ENCODE measurements around the gene ATP2B3.

Gene ATP2B3

DNA sequence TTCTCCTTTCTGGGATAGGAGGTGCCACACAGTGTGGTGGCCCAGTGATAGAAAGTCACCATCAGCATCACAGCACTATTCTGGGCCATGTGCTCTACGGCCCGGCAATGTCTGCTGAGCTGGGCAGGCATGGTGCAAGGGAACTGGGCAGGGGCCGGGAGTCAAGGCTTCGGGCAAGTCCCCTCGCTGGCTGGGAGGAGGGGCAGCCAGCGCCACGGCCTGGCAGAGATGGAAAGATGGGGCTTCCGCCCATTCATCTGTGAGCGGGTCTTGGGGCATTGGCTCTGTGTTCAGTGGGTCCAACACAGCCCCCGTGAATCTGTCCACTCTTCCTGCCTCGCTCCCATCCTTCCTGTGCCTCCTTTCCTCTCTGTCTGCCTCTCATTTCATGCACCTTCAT lies 7.1 kb upstream of the ATP2B3 start:
- Histone ChIP-seq H3K9me2 (replicated peaks; ENCODE audit: insufficient read depth, low read length) (no peaks in the 10 kb centered on the region), H3K79me2 (ENCODE audit: low read length) (no peaks in the 10 kb centered on the region), H3K4me1 (ENCODE audit: low read length) (no peaks in the 10 kb centered on the region), H3K36me3 (replicated peaks; ENCODE audit: insufficient read depth, low read length) (no peaks in the 10 kb centered on the region), H3K27me3 (replicated peaks; ENCODE audit: insufficient read depth, low read length) (peaks cover 12% of the 10 kb centered on the region), H3F3A (ENCODE audit: insufficient read depth, low read length) (no peaks in the 10 kb centered on the region), H2AFZ (ENCODE audit: low read length) (no peak overlapping the region), H3K4me2 (ENCODE audit: low read depth, low read length) (no peak overlapping the region), H3K9ac (ENCODE audit: low read length) (no peak overlapping the region), H3K27ac (ENCODE audit: low read length) (no peak overlapping the region), H3K4me3 (ENCODE audit: low read length) (no peak overlapping the region), H3K9me3 (replicated peaks; ENCODE audit: insufficient read depth, low read length) (no peaks in the 10 kb centered on the region), H4K20me1 (ENCODE audit: insufficient read depth, low read length) (no peaks in the 10 kb centered on the region)
- TF ChIP-seq EZH2phosphoT487 (IDR thresholded peaks at IDR 0.05; ENCODE audit: low read length): no peak
- TF ChIP-seq, protein P1, sequence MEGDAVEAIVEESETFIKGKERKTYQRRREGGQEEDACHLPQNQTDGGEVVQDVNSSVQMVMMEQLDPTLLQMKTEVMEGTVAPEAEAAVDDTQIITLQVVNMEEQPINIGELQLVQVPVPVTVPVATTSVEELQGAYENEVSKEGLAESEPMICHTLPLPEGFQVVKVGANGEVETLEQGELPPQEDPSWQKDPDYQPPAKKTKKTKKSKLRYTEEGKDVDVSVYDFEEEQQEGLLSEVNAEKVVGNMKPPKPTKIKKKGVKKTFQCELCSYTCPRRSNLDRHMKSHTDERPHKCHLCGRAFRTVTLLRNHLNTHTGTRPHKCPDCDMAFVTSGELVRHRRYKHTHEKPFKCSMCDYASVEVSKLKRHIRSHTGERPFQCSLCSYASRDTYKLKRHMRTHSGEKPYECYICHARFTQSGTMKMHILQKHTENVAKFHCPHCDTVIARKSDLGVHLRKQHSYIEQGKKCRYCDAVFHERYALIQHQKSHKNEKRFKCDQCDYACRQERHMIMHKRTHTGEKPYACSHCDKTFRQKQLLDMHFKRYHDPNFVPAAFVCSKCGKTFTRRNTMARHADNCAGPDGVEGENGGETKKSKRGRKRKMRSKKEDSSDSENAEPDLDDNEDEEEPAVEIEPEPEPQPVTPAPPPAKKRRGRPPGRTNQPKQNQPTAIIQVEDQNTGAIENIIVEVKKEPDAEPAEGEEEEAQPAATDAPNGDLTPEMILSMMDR (IDR thresholded peaks at IDR 0.05; ENCODE audit: low read length): no peak
- no peak for TF ChIP-seq EZH2 (optimal IDR thresholded peaks at IDR 0.05; ENCODE audit: low read depth, low read length)
- no peak for DNase-seq

DNA sequence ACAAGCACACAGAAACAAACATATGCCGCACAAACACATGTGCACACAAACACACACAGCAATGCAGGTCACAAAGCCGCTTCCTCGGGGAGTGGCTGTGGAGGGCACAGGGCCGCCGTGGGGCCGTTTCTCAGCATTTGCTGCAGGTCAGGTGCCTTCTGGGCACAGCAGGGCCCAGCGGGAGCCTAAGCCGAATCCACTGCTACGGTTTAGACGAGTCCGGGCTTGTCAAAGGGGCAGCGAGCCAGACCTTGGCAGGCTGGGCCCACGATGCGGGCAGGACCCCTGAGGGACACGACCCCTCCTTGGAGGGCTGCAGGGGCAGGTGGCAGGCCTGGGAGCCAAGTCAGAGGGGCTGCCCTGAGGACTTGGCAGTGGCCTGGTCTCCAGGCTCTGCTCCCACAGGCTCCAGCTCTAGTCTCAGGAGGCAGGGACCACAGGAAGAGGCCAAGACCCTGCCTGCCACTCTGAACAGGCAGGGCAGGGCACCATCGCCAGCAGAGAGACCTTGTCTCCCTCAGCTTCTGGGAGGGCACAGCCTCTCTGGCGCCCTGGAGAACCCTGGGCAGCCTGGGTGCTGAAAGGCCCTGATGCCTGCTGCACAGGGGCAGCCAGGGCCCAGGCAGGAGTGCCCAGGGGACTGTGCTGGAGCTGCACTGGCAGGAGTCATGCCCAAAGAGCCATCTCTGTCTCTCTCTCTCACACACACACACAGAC lies 5.5 kb upstream of the ATP2B3 start:
- no peak for DNase-seq
- H2AFZ ChIP-seq (ENCODE audit: low read length): no peak overlapping the region

DNA sequence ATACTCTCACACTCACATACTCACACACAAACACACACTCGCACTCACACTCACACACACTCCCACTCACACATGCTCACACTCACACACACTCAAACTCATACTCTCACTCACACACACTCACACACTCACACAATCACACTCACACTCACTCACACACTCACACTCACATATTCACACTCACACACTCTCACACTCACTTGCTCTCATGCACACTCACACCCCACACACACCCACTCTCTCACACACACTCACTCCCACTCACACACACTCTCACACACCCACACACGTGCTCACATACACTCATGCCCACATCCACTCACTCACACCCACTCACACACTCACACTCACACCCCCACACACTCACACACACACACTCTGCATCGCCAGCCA lies 4.9 kb upstream of the ATP2B3 start:
- Histone ChIP-seq H3K4me1 (ENCODE audit: low read length) (no peaks in the 10 kb centered on the region), H3K27ac (ENCODE audit: low read length) (no peak overlapping the region)
- TF ChIP-seq, protein P1 (IDR thresholded peaks at IDR 0.05; ENCODE audit: low read length): no peak

More for the DNA sequence above, 5.5 kb upstream of the ATP2B3 start:
- H3K9me2 ChIP-seq (replicated peaks; ENCODE audit: insufficient read depth, low read length): no peaks in the 10 kb centered on the region
- H3K4me3 ChIP-seq (ENCODE audit: low read length): no peak overlapping the region
- H3K27ac ChIP-seq (ENCODE audit: low read length): no peak overlapping the region
- no peaks in the 10 kb centered on the region for H3K9me3 ChIP-seq (replicated peaks; ENCODE audit: insufficient read depth, low read length)
- H3K4me1 ChIP-seq (ENCODE audit: low read length): no peaks in the 10 kb centered on the region
- H3K36me3 ChIP-seq (replicated peaks; ENCODE audit: insufficient read depth, low read length): no peaks in the 10 kb centered on the region
- no peak overlapping the region for H3K9ac ChIP-seq (ENCODE audit: low read length)
- no peaks in the 10 kb centered on the region for H3K79me2 ChIP-seq (ENCODE audit: low read length)
- no peak for TF ChIP-seq EZH2 (optimal IDR thresholded peaks at IDR 0.05; ENCODE audit: low read depth, low read length)
- TF ChIP-seq EZH2phosphoT487 (IDR thresholded peaks at IDR 0.05; ENCODE audit: low read length): no peak
- no peak overlapping the region for H3K4me2 ChIP-seq (ENCODE audit: low read depth, low read length)
- H3F3A ChIP-seq (ENCODE audit: insufficient read depth, low read length): no peaks in the 10 kb centered on the region
- peaks cover 12% of the 10 kb centered on the region for H3K27me3 ChIP-seq (replicated peaks; ENCODE audit: insufficient read depth, low read length)
- H4K20me1 ChIP-seq (ENCODE audit: insufficient read depth, low read length): no peaks in the 10 kb centered on the region

DNA sequence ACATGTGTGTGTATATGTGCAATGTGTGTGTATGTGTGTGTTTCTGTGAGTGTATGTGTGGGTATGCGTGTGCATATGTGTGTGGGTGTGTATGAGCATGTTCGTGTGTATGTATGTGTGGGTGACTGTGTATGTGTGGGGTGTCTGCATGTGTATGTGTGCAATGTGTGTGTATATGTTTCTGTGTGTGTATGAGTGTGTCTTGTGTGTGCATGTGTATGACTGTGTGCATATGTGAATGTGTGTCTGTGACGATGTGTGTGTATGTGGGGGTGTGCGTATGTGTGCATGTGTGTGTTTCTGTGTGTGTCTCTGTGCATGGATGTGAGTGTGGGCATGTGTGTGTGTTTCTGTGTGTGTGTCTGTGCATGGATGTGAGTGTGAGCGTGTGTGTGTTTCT lies 4.2 kb upstream of the ATP2B3 start:
- H3K36me3 ChIP-seq (replicated peaks; ENCODE audit: insufficient read depth, low read length): no peaks in the 10 kb centered on the region
- H3K27me3 ChIP-seq (replicated peaks; ENCODE audit: insufficient read depth, low read length): peaks cover 13% of the 10 kb centered on the region
- no peaks in the 10 kb centered on the region for H3K4me1 ChIP-seq (ENCODE audit: low read length)
- H3K27ac ChIP-seq (ENCODE audit: low read length): no peak overlapping the region
- no peaks in the 10 kb centered on the region for H3K79me2 ChIP-seq (ENCODE audit: low read length)
- no peak overlapping the region for H3K4me2 ChIP-seq (ENCODE audit: low read depth, low read length)
- H3F3A ChIP-seq (ENCODE audit: insufficient read depth, low read length): no peaks in the 10 kb centered on the region
- no peak overlapping the region for H3K4me3 ChIP-seq (ENCODE audit: low read length)
- H4K20me1 ChIP-seq (ENCODE audit: insufficient read depth, low read length): no peaks in the 10 kb centered on the region
- H3K9me3 ChIP-seq (replicated peaks; ENCODE audit: insufficient read depth, low read length): no peaks in the 10 kb centered on the region
- no peak for TF ChIP-seq EZH2 (optimal IDR thresholded peaks at IDR 0.05; ENCODE audit: low read depth, low read length)
- TF ChIP-seq, protein P1 (IDR thresholded peaks at IDR 0.05; ENCODE audit: low read length): no peak
- no peak for TF ChIP-seq EZH2phosphoT487 (IDR thresholded peaks at IDR 0.05; ENCODE audit: low read length)
- H2AFZ ChIP-seq (ENCODE audit: low read length): no peak overlapping the region
- H3K9ac ChIP-seq (ENCODE audit: low read length): no peak overlapping the region
- H3K9me2 ChIP-seq (replicated peaks; ENCODE audit: insufficient read depth, low read length): no peaks in the 10 kb centered on the region
- no peak for DNase-seq

More for the DNA sequence above, 4.9 kb upstream of the ATP2B3 start:
- Histone ChIP-seq H3K9me3 (replicated peaks; ENCODE audit: insufficient read depth, low read length) (no peaks in the 10 kb centered on the region), H3K79me2 (ENCODE audit: low read length) (no peaks in the 10 kb centered on the region), H3K4me3 (ENCODE audit: low read length) (no peak overlapping the region), H4K20me1 (ENCODE audit: insufficient read depth, low read length) (no peaks in the 10 kb centered on the region), H3K27me3 (replicated peaks; ENCODE audit: insufficient read depth, low read length) (peaks cover 12% of the 10 kb centered on the region), H3K9ac (ENCODE audit: low read length) (no peak overlapping the region), H2AFZ (ENCODE audit: low read length) (no peak overlapping the region), H3F3A (ENCODE audit: insufficient read depth, low read length) (no peaks in the 10 kb centered on the region), H3K9me2 (replicated peaks; ENCODE audit: insufficient read depth, low read length) (no peaks in the 10 kb centered on the region), H3K4me2 (ENCODE audit: low read depth, low read length) (no peak overlapping the region), H3K36me3 (replicated peaks; ENCODE audit: insufficient read depth, low read length) (no peaks in the 10 kb centered on the region)
- DNase-seq: no peak
